Occipital lobe (tissue), 2 donors: ENCODE data around the gene TDO2. TPM values are rescaled to one million over a fixed set of nuclear protein-coding genes. Genes with fewer than 3 reads are reported as not detected.
"Not testable (repeated sequence)": the region's sequence is repeated elsewhere in the genome, so short reads cannot be mapped to it uniquely, and the experiment has no call there.

ENCODE experiments used
- DNase-seq: peaks from one replicate; lab custom pipeline; 2025; lab: John Stamatoyannopoulos, UW
- total RNA-seq: library from RNA; depleted of rRNA; stranded (reverse); fragments of >200 nt; gene quantifications from one replicate; pipeline ENCODE4 v1.2.3, GENCODE V29; 2014

The TDO2 gene
- total RNA-seq, 1 donor from 2014 or later = 0.78 TPM

DNA sequence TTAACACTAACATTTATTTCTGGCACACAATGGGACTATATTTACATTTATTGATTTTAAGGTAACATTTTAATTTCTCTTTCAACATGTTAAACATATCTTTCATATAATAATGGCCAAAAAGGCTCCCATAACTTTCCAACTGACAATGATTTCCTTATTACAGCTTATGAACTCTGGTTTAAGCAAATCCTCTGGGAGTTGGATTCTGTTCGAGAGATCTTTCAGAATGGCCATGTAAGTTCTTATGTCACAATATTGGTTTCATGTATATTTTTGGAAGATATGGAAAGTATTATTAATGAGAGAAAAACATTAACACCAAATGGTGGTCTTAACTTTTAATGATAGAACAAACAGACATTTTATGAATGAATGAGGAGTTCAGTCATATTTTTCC, 4.1 kb downstream of the TDO2 start:
- no peak for DNase-seq

GRCh38 chr4:155908187-155909139, 5.0 kb downstream of the TDO2 start:
- no peak for DNase-seq

DNA sequence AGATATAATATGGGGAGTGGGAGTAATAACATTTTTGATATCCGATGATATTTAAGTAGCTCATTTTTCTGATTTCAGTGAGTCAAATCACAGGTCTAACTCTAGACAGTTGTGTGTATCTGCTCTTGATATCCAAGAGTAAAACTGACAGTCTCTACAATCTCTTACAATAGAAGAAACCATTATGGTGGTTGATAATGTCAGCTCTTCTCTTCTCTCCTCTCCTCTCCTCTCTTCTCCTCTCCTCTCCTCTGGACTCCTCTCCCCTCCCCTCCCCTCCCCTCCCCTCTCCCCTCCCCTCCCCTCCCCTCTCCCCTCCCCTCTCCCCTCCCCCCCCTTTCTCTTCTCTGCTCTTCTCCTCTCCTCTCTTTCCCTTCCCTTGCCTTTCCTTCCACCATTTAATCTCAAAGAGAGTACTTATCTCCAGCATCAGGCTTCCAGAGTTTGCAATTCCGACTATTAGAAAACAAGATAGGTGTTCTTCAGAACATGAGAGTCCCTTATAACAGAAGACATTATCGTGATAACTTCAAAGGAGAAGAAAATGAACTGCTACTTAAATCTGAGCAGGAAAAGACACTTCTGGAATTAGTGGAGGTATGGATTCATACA, 6.2 kb downstream of the TDO2 start:
- DNase-seq = no peak

DNA sequence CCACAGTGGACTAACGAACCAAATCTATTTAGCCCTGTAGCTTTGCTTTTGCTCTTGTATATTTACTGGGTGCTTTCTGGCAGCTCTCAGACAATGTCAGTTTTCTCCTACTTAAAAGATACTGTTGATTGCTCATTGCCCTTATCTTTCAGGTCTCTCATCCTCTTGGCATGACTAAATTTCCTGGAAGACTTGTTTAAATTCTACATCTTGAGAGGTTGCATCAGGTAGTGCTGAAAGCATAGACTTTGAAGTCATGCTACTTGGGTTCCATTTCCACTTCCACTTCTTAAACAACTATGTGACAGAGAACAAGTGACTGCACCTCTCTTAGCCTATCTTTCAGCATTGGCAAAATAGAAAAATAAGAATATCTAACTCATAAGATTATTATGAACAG, 8.4 kb downstream of the TDO2 start:
- no peak for DNase-seq

- no peak for DNase-seq
Observed at GRCh38 chr4:155914782-155915181, 11.3 kb downstream of the TDO2 start.

DNA sequence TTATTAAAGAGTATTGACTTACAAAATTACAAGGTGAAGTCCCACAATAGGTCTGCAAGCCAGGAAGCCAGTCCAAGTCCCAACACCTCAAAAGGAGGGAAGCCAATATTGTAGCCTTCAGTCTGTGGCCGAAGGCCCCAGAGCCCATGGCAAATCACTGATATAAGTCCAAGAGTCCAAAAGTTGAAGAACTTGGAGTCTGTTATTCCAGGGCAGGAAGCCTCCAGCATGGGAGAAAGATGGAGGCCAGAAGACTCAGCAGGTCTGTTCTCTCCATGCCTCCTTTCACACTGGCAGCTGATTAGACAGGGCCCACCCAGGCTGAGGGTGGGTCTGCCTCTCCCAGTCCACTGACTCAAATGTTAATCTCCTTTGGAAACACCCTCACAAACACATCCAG, 18.1 kb downstream of the TDO2 start:
- no peak for DNase-seq

DNA sequence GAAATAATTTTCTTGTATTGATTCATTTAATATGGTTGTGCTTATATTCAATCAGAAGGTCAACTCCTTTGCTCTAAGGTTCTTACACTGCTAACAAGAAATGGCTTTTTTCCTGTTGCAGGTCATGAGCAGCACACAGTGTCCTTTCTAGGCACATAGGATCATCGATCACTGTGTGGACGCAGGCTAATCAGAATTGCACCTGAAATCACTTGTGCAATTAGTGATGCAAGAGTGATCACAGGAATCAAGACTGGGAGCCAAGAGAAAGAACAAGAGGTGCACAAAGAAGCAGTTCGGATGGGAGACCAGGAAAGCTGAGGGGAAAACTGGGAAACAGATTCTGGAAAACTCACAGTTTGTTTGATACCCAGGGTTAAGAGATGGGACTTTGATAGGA, 21.1 kb downstream of the TDO2 start:
- DNase-seq = no peak

DNA sequence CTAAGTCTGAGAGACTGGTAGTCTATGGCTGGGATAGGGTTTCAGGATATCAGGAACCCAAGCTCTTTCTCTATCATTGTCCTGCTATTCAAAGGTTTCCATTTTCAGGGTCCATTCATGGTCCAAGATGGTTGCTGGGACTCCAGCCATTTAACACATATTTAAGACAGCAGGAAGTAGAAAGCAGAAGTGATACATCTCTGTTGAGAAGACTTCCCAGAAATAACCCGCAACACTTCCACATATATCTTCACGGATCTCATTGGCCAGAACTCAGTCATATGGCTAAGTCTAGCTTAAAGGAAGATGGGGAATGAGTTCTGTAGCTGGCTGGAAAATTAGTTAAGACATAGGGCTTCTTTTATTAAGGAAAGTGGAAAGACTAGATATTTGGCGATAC, 26.3 kb downstream of the TDO2 start:
- DNase-seq = no peak

DNA sequence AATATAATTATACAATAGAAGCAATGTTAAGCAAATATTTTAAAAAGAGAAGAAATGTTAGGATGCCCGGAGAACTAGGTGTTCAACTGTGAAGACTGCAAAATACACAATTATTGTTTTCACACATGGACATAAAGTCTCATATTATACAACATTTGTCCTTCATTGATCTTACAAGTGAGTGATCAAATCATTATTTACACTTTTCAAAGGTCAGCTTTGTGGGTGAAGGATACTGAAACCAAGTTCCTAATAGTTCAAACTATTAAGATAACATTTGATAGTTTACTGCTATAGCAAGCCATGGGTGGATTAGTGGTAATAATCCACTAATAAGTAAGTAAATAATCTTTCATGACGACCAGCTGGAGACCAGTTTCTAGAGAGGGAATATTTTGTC, 26.8 kb downstream of the TDO2 start:
- no peak for DNase-seq

DNA sequence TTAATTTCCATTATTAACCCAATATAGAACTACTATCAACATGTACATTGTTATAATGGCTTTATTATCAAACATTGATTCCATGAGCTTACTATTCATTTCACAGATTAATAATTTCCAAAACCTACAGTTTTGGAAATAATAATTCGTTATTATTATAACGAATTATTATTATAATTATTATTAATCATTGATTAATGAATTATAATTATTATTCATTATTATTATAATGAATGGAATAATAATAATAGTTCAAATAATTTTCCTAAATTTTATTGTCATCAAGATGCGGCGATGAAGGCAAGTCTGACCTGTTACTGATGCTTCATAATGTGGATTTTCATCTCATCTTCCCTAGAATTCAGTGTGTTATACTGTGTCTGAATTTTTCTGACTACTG, 28.1 kb downstream of the TDO2 start:
- DNase-seq = no peak

DNA sequence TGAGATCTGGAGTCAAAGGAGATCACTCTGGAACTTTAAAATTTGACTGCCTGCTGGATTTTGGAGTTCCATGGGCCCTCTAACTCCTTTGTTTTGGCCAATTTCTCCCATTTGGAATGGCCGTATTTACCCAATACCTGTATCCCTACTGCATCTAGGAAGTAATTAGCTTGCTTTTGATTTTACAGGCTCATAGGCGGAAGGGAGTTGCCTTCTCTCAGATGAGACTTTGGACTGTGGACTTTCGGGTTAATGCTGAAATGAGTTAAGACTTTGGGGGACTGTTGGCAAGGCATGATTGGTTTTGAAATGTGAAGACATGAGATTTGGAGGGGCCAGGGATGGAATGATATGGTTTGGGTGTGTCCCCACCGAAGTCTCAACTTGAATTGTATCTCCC, 31.1 kb downstream of the TDO2 start:
- DNase-seq = not testable (repeated sequence)

DNA sequence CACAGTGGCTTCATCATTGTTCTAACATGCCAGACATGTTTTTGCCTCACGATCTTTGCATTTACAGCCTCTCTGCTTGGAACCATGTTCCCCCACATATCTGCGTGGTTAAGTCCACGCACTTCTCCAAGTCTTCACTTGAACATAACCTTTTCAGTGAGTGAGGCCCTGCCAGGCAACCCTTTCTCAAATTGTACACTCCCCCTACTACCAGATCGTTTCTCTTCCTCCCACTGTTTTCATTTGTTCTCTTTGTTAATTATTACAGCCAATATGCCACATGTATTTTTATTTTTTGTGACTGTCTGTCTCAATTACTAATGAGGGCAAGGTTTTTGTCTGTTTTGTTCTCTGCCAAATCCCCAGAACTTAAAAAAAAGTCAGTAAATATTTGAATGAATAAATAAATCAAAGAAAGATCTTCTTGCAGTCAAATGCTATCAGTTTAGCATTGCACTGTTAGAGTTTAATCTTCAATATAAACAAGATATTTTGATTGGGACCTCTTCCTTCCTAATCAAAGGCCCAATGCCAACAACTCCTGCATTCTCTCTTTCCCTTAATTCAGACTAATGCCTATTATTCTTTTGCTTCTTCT, 32.0 kb downstream of the TDO2 start:
- DNase-seq = no peak

GRCh38 chr4:155941085-155941790, 37.7 kb downstream of the TDO2 start:
- DNase-seq = no peak

DNA sequence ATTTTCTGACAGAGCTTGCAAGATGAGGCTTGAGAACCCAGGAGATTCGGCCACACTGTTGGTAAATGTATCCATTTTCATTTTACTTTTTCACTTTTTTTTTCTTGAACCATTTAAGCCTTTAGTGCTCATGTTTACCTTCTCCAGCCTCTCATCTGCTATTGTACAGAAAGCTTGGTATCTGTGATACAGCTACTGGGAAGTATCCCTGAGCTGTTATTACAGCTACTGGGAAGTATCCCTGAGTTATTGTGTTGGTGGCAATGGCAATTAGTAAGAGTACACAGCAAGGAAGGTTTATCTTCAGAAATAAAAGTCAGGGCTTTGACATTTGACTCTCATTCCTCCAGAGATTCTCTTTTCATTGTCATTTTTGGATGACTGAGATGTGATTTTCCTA, 38.3 kb downstream of the TDO2 start:
- no peak for DNase-seq

DNA sequence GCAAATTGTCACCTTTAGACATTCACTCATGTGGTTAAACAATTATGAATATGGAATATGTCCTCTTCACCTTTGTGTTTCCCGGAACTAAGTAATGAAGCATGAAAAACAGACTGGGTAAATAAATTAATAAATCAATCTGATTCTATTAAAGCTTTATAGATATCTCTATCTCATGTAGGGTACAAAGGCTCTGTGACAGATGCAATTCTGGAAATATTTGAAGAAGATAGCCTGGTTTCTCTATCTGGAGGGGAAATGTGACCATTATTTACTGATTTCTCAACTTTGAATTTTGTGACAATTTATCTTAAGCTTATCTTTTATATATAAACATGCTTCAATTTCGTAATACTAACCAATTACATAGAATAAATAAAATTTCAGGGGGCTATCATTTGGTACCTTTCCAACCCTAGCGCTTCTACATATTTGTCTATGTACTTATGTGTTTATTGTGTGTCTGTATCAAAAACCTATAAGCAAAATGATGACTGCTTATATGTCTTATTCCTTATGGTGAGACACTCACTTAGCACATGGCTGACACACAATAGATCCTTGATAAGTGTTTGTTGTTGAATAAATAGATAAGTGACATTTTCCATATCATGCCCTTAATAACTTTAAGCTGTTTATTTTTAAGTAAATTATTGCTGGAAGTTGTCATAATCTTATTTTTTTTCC, 40.3 kb downstream of the TDO2 start:
- no peak for DNase-seq

DNA sequence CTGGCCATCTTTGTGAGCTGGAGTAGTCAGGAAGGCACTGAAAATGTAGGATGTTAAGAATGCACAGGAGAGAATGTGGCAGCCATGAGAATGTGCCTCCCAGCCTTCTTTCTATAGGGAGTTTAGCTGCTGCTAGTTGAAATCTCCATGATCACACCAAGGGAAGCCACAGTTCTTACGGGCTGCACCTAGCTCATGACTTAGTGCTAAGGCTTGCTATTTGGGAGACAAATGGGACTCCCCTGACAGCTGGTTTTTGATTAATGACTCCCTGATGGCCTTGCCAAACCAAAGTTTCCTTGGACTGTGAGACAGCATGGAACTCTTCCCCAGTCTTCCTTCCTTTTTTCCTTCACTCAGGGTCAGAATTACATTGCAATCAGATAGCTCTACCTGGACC, 41.0 kb downstream of the TDO2 start:
- no peak for DNase-seq

DNA sequence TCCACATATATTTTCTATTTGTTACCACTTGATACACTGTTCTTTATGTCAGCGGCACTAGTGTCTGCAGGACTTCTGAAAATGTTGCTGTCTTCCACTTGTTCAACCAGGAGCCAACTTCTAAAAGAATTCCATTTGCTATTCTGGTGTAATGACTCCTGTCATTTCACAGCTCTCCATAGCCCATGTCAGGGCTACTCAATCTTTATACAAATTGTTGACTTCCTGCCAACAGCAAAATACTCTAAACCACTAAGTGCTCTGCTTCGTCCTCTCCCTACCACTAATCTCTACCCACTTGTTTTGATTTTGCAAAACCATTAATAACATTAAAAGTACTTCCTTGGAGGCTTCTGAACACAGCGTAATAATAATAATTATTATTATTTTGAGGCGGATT, 43.0 kb downstream of the TDO2 start:
- DNase-seq = no peak

DNA sequence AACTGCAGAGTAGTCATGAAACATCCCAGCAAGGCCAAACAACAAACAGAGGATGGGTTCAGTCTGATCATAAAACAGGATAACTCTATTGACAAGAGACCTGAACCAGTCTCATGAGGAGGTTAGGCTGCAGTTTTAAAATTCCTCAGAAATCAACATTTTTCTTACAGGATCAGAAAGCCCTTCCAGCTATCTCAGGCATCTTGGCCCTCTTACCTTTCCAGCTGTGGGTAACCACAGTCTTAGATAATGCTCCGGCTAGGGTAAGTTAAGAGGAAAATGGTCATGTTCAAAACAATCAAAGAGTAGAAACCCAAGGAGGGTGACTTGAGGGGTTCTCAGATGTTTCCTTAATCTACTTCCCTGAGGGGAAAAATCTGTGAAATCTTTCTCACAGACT, 45.0 kb downstream of the TDO2 start:
- no peak for DNase-seq

DNA sequence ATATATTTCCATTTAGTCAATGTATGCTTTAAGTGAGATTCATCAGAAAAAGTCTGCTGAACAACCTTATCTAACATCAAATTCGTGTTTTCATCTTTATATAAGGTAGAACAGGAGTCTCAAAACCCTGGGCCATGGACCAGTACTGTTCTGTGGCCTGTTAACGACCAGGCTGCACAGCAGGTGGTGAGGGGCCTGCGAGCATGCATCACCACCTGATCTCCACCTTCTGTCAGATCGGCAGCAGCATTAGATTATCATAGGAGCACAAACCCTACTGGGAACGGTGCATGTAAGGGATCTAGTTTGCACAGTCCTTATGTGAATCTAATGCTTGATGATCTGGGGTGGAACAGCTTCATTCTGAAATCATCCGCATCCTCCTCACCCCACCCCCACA, 47.0 kb downstream of the TDO2 start:
- DNase-seq = no peak

DNA sequence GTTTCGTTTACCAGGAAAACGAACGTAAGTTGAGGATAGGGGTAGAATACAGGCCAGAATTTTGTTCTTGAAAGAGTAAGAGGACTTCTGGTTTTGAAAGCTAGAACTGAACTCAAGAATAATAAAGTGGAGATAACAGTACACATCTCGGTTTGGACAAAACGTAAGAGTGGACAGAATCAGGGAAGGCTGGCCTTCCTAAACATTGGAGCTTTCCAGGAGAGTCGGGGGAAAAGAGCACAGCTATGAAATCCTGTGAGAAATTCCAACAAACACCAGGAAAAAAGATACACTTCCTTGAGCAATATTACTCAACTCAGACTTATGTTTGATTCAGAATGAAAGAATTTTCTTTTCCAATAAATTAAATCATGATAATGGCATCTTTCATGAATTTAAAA, 49.0 kb downstream of the TDO2 start:
- no peak for DNase-seq
